Endometrial microvascular endothelial cells (primary cell): ENCODE data around the gene ERC1. TPM values are rescaled to one million over a fixed set of nuclear protein-coding genes. Genes with fewer than 3 reads are reported as not detected.

Experiments used
- in situ Hi-C: cut with HindIII; loops from 2 replicates; pipeline ENCODE4 v1.10.0; 2017; ENCODE audit warnings: low sequenced_read_pairs, low pct_unique_long_range_greater_than_20kb; ENCODE audit errors: inconsistent ontology term
- total RNA-seq: library from RNA; depleted of rRNA; stranded (reverse); fragments of >200 nt; gene quantifications from one replicate; pipeline ENCODE4 v1.2.3, GENCODE V29; 2015; ENCODE audit errors: inconsistent ontology term

Gene ERC1
- total RNA-seq, 1 donor from 2014 or later = 13.1 TPM

GRCh38 chr12:1463073-1463905 is 472.3 kb downstream of the ERC1 start:
- in situ Hi-C loops = no loop called here

GRCh38 chr12:1464925-1465324 is 473.9 kb downstream of the ERC1 start:
- in situ Hi-C loops = no loop called here

- in situ Hi-C loops = no loop called here
Measured at GRCh38 chr12:1465990-1466389, 475.0 kb downstream of the ERC1 start.

- in situ Hi-C loops = no loop called here
Measured at GRCh38 chr12:1466481-1467154, 475.6 kb downstream of the ERC1 start.

GRCh38 chr12:1467710-1468109 is 476.7 kb downstream of the ERC1 start:
- in situ Hi-C loops = no loop called here

GRCh38 chr12:1469070-1469469 is 478.0 kb downstream of the ERC1 start:
- in situ Hi-C loops = no loop called here

GRCh38 chr12:1470051-1470450 is 479.0 kb downstream of the ERC1 start:
- in situ Hi-C loops = no loop called here

GRCh38 chr12:1471224-1471623 is 480.2 kb downstream of the ERC1 start:
- in situ Hi-C loops = no loop called here

GRCh38 chr12:1473418-1473817 is 482.4 kb downstream of the ERC1 start:
- in situ Hi-C loops = no loop called here

- in situ Hi-C loops = no loop called here
Measured at GRCh38 chr12:1474041-1474573, 483.1 kb downstream of the ERC1 start.

GRCh38 chr12:1474574-1475153 is 483.6 kb downstream of the ERC1 start:
- in situ Hi-C loops = no loop called here

GRCh38 chr12:1479645-1480044 is 488.6 kb downstream of the ERC1 start:
- in situ Hi-C loops = no loop called here

- in situ Hi-C loops = no loop called here
Measured at GRCh38 chr12:1481326-1481725, 490.3 kb downstream of the ERC1 start.

- in situ Hi-C loops = no loop called here
Measured at GRCh38 chr12:1481906-1482305, 490.9 kb downstream of the ERC1 start.

- in situ Hi-C loops = no loop called here
Measured at GRCh38 chr12:1488908-1489381, 497.9 kb downstream of the ERC1 start.

- in situ Hi-C loops = no loop called here
Measured at GRCh38 chr12:1491983-1492697, 501.1 kb downstream of the ERC1 start.

- in situ Hi-C loops = no loop called here
Measured at GRCh38 chr12:1493781-1494565, 502.9 kb downstream of the ERC1 start.

- in situ Hi-C loops = no loop called here
Measured at GRCh38 chr12:1494856-1495255, 503.8 kb downstream of the ERC1 start.
